Jurkat, Clone E6-1 (cell line): ENCODE data around the gene APPBP2.

Source experiments
- DNase-seq: peaks from one replicate; pipeline ENCODE4 v3.0.0-alpha.2; 2011; ENCODE audit warnings: low read depth, low spot score
- H3K4me3 ChIP-seq: 2 replicates; pipeline ENCODE4 v1.5.1; 2011; ENCODE audit warnings: mild to moderate bottlenecking, low read length, control low read depth, moderate library complexity

APPBP2 gene

DNA sequence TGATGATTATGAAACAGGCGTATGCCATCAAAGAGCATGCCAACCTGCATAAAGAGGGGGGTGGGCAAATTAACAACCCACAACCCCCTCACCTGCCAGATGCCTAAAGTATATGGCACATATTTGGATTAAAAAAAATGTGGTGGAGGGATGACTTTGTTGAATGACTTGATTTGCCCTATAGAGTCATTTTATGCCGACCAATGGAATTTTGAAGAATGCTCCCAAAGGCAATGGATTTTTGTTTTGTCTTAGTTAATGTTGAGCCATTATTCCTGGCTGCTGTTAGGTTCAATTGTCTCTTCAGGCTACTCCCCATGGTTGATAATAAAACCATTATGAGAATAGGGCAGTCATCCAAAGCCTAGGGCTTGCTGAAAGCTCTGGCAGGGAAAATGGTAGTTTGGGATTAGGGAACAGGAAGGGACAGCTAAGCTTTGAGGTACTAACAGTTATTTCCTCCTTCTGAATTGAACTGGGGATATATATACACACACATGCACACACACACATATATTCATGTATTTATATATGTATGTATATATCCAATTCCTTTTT is 109.6 kb downstream of the APPBP2 start:
- no peak for DNase-seq

DNA sequence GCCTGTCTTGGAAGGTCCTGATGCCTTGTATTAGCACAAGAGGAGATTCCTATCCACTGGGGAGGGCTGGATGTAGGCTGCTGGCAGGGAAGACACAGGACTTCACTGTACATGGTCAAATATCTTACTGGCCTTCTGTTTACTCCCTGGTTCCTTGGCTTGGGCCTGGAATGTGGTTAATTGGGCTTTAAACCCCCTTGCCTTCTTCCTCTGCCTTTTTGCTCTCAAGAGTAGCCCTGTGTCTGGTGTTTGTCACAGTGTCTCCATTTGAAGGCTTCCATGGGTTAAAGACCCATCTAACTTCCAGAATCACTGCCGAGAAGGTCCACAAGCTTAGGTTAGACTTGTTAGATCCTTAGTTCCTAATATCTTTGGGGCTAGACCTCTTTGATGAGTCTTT is 110.9 kb downstream of the APPBP2 start:
- no peak overlapping the region for H3K4me3 ChIP-seq
- DNase-seq: no peak

More for the DNA sequence above, 109.6 kb downstream of the APPBP2 start:
- H3K4me3 ChIP-seq: no peak overlapping the region

GRCh38 chr17:60412701-60413100 is 113.3 kb downstream of the APPBP2 start:
- no peak overlapping the region for H3K4me3 ChIP-seq
- no peak for DNase-seq

DNA sequence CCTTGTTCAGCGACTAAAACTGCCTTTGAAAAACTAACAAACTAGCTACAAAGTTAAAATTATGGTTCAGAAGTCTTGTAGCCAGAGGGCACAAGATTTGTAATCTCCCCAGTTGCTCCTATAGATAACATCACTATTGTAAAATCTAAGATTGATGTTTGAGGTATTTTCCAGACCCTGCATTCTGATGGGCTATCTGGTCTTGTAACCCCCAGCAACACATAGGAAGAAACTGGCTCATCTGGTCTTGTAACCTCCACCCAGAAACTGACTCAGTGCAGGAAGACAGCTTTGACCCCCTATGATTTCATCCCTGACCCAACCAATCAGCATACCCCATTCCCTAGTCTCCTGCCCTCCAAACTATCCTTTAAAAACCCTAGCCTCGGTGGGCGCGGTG is 116.0 kb downstream of the APPBP2 start:
- no peak for DNase-seq
- H3K4me3 ChIP-seq: no peak overlapping the region

GRCh38 chr17:60406887-60407286 is 119.2 kb downstream of the APPBP2 start:
- H3K4me3 ChIP-seq: no peak overlapping the region
- no peak for DNase-seq

DNA sequence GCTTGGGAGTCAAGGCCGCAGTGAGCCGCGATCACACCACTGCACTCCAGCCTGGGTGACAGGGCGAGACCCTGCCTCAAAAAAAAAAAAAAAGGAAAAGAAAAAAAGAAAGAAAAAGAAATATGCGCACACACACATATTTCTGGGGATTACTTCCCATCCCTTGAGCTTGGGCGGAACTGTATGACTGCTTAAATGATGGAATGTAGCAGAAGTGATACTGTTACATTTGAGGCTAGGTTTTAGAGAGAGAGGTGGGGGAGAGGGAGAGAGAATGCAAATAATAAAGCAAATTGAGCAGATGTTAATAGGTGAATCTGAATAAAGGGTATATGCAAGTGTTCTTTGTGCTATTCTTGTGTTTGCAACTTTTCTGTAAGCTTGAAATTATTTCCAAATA is 122.1 kb downstream of the APPBP2 start:
- H3K4me3 ChIP-seq: no peak overlapping the region
- no peak for DNase-seq

DNA sequence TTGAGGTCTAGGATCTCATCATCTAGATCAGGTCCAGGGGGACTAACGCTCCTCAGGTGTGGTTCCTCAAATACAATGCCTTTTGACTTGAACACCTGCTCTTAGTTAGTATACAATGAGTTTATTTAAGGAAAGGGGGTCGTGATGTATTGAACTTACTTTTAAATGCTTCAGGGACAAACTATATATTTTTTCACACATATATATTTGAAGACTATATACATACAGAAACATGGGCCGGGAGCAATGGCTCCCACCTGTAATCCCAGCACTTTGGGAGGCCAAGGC is 122.6 kb downstream of the APPBP2 start:
- H3K4me3 ChIP-seq: no peak overlapping the region

DNA sequence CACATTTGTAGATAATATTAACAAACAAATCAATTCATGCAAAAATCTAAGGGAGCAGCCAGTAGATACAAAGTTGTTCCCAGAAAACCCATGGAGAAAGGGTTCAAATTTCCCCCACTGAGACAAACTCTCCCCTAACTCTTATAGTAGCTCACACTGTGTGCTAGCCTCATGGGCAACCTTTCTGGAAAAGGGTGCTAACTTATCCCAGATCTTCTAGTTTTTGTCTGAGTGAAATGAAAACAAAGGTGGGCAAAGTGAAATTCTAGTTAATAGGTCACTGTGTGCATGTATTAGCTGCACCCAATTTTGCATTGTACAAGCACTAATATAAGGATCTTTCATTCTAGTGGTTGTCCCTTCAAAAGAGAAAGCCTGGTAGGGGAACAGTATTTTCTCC is 124.2 kb downstream of the APPBP2 start:
- DNase-seq: no peak
- H3K4me3 ChIP-seq: no peak overlapping the region

More for the DNA sequence above, 122.6 kb downstream of the APPBP2 start:
- DNase-seq: no peak

GRCh38 chr17:60398227-60398959 is 127.6 kb downstream of the APPBP2 start:
- no peak overlapping the region for H3K4me3 ChIP-seq

GRCh38 chr17:60396412-60396811 is 129.6 kb downstream of the APPBP2 start:
- H3K4me3 ChIP-seq: no peak overlapping the region
- no peak for DNase-seq

More at GRCh38 chr17:60398227-60398959, 127.6 kb downstream of the APPBP2 start:
- no peak for DNase-seq

DNA sequence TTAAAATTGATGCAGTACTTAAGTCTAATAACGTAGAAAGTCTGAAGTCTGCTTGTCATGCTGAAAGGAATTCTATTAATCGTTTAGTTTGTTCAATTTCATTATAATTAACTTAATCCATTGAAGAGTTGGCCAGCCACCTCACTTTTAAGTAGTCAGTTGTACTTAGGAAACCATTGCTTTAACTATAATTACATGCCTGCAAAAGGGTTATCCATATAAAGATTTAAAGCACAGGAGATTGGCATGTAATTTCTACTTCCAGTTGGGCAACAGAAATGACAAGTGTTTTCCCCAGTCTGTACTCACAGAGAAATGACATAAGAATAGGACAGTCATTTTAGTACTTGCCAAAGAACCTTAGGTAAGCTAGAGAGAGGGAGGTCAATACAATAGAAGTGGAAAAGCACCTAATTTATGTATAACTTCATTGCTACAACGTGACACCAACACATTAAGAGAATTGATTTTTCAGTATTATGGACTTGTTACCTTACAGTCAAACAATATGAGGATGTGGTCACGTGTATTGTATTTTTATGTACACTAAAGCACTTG is 130.5 kb downstream of the APPBP2 start:
- H3K4me3 ChIP-seq: no peak overlapping the region
- DNase-seq: no peak

DNA sequence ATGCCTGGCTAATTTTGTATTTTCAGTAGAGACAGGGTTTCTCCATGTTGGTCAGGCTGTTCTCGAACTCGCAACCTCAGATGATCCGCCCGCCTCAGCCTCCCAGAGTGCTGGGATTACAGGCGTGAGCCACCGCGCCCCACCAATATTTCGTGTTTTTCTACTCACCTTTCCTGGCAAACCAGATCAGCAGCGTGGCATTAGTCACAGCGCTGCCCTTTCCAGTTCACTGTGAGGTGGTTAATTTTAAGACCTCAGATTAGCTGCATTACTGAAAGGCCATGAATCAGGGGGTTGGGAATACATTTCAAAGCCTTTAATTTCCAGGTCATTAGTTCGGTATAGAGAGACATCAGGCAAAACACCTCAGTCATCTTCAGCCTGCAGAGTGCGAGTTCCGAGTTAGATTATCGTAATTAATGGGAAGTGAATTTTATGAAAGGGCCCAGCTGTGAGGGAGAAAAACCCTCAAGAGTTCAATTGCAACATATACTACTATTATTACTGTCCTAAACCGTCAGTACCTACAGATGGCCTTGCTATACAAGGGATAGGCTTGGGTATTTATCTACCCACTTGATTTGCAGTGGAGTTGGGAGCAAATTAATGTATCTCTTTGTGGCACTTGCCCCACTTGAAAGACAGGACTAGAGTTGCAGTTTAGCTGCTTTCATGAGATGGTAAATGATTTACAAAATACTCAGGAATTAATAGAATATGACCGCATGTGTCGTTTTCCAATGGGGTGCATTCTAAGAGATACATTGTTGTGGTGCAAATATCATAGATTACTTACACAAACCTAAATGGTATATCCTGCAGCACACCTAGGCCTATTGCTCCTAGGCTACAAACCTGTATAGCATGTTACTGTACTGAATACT is 132.0 kb downstream of the APPBP2 start:
- no peak for DNase-seq
- no peak overlapping the region for H3K4me3 ChIP-seq
